Testis (tissue), 3 donors: ENCODE data around the gene SLC16A2. TPM values are rescaled to one million over a fixed set of nuclear protein-coding genes. Genes with fewer than 3 reads are reported as not detected.
A peak's percentile ranks its signal among the peaks of the same experiment; 100 is the strongest.
"Not testable (repeated sequence)": the region's sequence is repeated elsewhere in the genome, so short reads cannot be mapped to it uniquely, and the experiment has no call there.

Experiments
- DNase-seq: peaks from one replicate; pipeline ENCODE4 v3.0.0-alpha.2; 2019
- H3K27ac ChIP-seq, 2 donors: fragments of 200-600 bp; sonication (generic); one replicate each; pipeline ENCODE4 v1.5.1; 2019
- H3K27me3 ChIP-seq: fragments of 200-600 bp; sonication (generic); one replicate; pipeline ENCODE4 v1.5.1; 2019
- H3K36me3 ChIP-seq: fragments of 200-600 bp; sonication (generic); one replicate; pipeline ENCODE4 v1.5.1; 2017; ENCODE audit warnings: low read depth; ENCODE audit errors: missing control alignments
- H3K4me1 ChIP-seq: fragments of 200-600 bp; sonication (generic); one replicate; pipeline ENCODE4 v1.5.1; 2019
- H3K4me3 ChIP-seq, 2 donors: fragments of 200-600 bp; sonication (generic); one replicate each; pipeline ENCODE4 v1.5.1; 2017 to 2019
- H3K9me3 ChIP-seq: fragments of 200-600 bp; sonication (generic); one replicate; pipeline ENCODE4 v1.5.1; 2017
- CTCF ChIP-seq, 3 experiments: fragments of 450-650 bp in 2 of 3; fragments of 200-600 bp in 1 of 3; sonication (generic) in 1 of 3; IDR thresholded peaks; one replicate each; pipeline ENCODE4 v1.5.1; 2016 to 2019; ENCODE audit warnings: antibody characterized with exemption in 3 of 3, mild to moderate bottlenecking in 2 of 3, moderate library complexity in 1 of 3
- POLR2A ChIP-seq: fragments of 450-650 bp; IDR thresholded peaks from one replicate; pipeline ENCODE4 v1.6.1; 2017; ENCODE audit warnings: antibody characterized with exemption, mild to moderate bottlenecking, moderate library complexity
- WGBS, 2 donors: methylation state at CpG; one replicate each; pipeline ENCODE4 v1.1.5; 2018; 5-methylcytosine and 5-hydroxymethylcytosine counted together
- intact Hi-C: fragments of 100-400 bp; cut with DNase I; formaldehyde crosslinking; loops from one replicate; pipeline ENCODE4 v1.15.1; 2023; ENCODE audit warnings: low total_unique reads
- polyA plus RNA-seq: library from polyadenylated mRNA; stranded (reverse); fragments of 350-450 nt; fragmentation: Illumina TruSeq; extraction: RNeasy Lipid Tissue Mini Kit (QIAGEN cat#74804); gene quantifications from one replicate; pipeline ENCODE4 v1.2.3, GENCODE V29; 2014; ENCODE audit warnings: low read depth, low replicate concordance; ENCODE audit not compliant: insufficient read depth
- total RNA-seq, 2 donors: library from RNA; depleted of rRNA; stranded (reverse); fragments of >200 nt; gene quantifications; one replicate each; pipeline ENCODE4 v1.2.3, GENCODE V29; 2016

SLC16A2 gene
- total and polyA plus RNA-seq, 3 donors from 2014 or later: 2.6 to 6.7 (median 3.2) TPM

GRCh38 chrX:74452199-74452481 lies 30.8 kb downstream of the SLC16A2 start:
- no peaks in the 10 kb centered on the region for H3K27me3 ChIP-seq
- TF ChIP-seq POLR2A (no peak), CTCF (IDR thresholded peaks at IDR 0.05) (no peak)
- no peaks in the 10 kb centered on the region for H3K36me3 ChIP-seq
- 88 to 92% methylated on average over 2 of the region's 2 CpGs for WGBS, 2 donors
- H3K4me1 ChIP-seq: no peaks in the 10 kb centered on the region
- H3K27ac ChIP-seq: no peak overlapping the region
- DNase-seq: no peak
- no peaks in the 10 kb centered on the region for H3K9me3 ChIP-seq
- intact Hi-C loops: no loop called here
- H3K4me3 ChIP-seq: no peak overlapping the region

- no peak for TF ChIP-seq CTCF (IDR thresholded peaks at IDR 0.05)
- no peak for TF ChIP-seq POLR2A
- no peaks in the 10 kb centered on the region for H3K4me1 ChIP-seq
- H3K27ac ChIP-seq: no peak overlapping the region
- no peak overlapping the region for H3K4me3 ChIP-seq
- intact Hi-C loops: no loop called here
- no peaks in the 10 kb centered on the region for H3K9me3 ChIP-seq
- 91 to 96% methylated on average over 7 of the region's 7 CpGs for WGBS, 2 donors
- DNase-seq: no peak
- H3K36me3 ChIP-seq: no peaks in the 10 kb centered on the region
- H3K27me3 ChIP-seq: no peaks in the 10 kb centered on the region
Observed at GRCh38 chrX:74453178-74453577, 31.9 kb downstream of the SLC16A2 start.

GRCh38 chrX:74454233-74454632 lies 32.9 kb downstream of the SLC16A2 start:
- H3K36me3 ChIP-seq, intact Hi-C loops, DNase-seq, H3K4me3 ChIP-seq, H3K27ac ChIP-seq, H3K4me1 ChIP-seq, H3K27me3 ChIP-seq, H3K9me3 ChIP-seq: not testable (repeated sequence)
- WGBS, 2 donors: 83 to 88% methylated on average over 1 of the region's 3 CpGs

GRCh38 chrX:74458736-74459135 lies 37.4 kb downstream of the SLC16A2 start:
- Histone ChIP-seq H3K27ac (no peak overlapping the region), H3K36me3 (no peaks in the 10 kb centered on the region), H3K4me1 (no peaks in the 10 kb centered on the region), H3K4me3 (no peak overlapping the region), H3K27me3 (no peaks in the 10 kb centered on the region), H3K9me3 (no peaks in the 10 kb centered on the region)
- TF ChIP-seq CTCF (IDR thresholded peaks at IDR 0.05): no peak
- no peak for TF ChIP-seq POLR2A
- intact Hi-C loops: no loop called here
- DNase-seq: no peak
- WGBS, 2 donors: 33 to 36% methylated on average over 1 of the region's 1 CpG

GRCh38 chrX:74461384-74461783 lies 40.1 kb downstream of the SLC16A2 start:
- intact Hi-C loops: no loop called here
- Histone ChIP-seq H3K27me3 (no peaks in the 10 kb centered on the region), H3K9me3 (no peaks in the 10 kb centered on the region), H3K36me3 (no peaks in the 10 kb centered on the region), H3K27ac (no peak overlapping the region), H3K4me3 (no peak overlapping the region), H3K4me1 (no peaks in the 10 kb centered on the region)
- DNase-seq: peak; percentile 15
- TF ChIP-seq POLR2A (no peak), CTCF (IDR thresholded peaks at IDR 0.05) (no peak)
- WGBS, 2 donors: 56 to 57% methylated on average over 4 of the region's 4 CpGs
